Measurements from ENCODE around the gene ALCAM. TPM values are rescaled to one million over a fixed set of nuclear protein-coding genes. Genes with fewer than 3 reads are reported as not detected.
A peak's percentile ranks its signal among the peaks of the same experiment; 100 is the strongest.

Gene ALCAM
- total RNA-seq, 4 donors from 2014 or later: 16.8 to 62.0 (median 27.5) TPM

- H3K36me3 ChIP-seq: no peaks in the 10 kb centered on the region
- H3K4me3 ChIP-seq: no peak overlapping the region
- no peak overlapping the region for H3K27ac ChIP-seq
- no peak for ATAC-seq
- peaks cover 11% of the 10 kb centered on the region for H3K27me3 ChIP-seq
- H3K9me3 ChIP-seq: no peaks in the 10 kb centered on the region
- 67 to 75% methylated on average over 2 of the region's 2 CpGs for WGBS, 2 donors (ENCODE audit: low coverage in 1 of 2)
- H3K4me1 ChIP-seq: peaks cover 0 to 8% (median 0%) of the 10 kb centered on the region in 3 donors
- TF ChIP-seq POLR2AphosphoS5 (IDR thresholded peaks at IDR 0.05): no peak
Measured at GRCh38 chr3:105349684-105350387, 16.9 kb upstream of the ALCAM start.

- H3K9me3 ChIP-seq: no peaks in the 10 kb centered on the region
- H3K4me1 ChIP-seq: peaks cover 0 to 8% (median 0%) of the 10 kb centered on the region in 3 donors
- no peak overlapping the region for H3K27ac ChIP-seq
- no peaks in the 10 kb centered on the region for H3K36me3 ChIP-seq
- peaks cover 11% of the 10 kb centered on the region for H3K27me3 ChIP-seq
- 81 to 92% methylated on average over 2 of the region's 2 CpGs for WGBS, 2 donors (ENCODE audit: low coverage in 1 of 2)
- no peak overlapping the region for H3K4me3 ChIP-seq
- peak; percentile 16 for ATAC-seq
- TF ChIP-seq POLR2A (IDR thresholded peaks at IDR 0.05) (no peak), EP300 (IDR thresholded peaks at IDR 0.05) (no peak), POLR2AphosphoS5 (IDR thresholded peaks at IDR 0.05) (no peak)
- TF ChIP-seq, protein P1, sequence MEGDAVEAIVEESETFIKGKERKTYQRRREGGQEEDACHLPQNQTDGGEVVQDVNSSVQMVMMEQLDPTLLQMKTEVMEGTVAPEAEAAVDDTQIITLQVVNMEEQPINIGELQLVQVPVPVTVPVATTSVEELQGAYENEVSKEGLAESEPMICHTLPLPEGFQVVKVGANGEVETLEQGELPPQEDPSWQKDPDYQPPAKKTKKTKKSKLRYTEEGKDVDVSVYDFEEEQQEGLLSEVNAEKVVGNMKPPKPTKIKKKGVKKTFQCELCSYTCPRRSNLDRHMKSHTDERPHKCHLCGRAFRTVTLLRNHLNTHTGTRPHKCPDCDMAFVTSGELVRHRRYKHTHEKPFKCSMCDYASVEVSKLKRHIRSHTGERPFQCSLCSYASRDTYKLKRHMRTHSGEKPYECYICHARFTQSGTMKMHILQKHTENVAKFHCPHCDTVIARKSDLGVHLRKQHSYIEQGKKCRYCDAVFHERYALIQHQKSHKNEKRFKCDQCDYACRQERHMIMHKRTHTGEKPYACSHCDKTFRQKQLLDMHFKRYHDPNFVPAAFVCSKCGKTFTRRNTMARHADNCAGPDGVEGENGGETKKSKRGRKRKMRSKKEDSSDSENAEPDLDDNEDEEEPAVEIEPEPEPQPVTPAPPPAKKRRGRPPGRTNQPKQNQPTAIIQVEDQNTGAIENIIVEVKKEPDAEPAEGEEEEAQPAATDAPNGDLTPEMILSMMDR (IDR thresholded peaks at IDR 0.05): no peak
Measured at GRCh38 chr3:105351821-105352220, 14.9 kb upstream of the ALCAM start.

- TF ChIP-seq POLR2AphosphoS5 (IDR thresholded peaks at IDR 0.05) (no peak), EP300 (IDR thresholded peaks at IDR 0.05) (no peak), POLR2A (IDR thresholded peaks at IDR 0.05) (no peak)
- Histone ChIP-seq H3K4me1 (peaks cover 0 to 8% (median 0%) of the 10 kb centered on the region in 3 donors), H3K27ac (no peak overlapping the region), H3K9me3 (no peaks in the 10 kb centered on the region), H3K4me3 (no peak overlapping the region), H3K27me3 (peaks cover 11% of the 10 kb centered on the region), H3K36me3 (no peaks in the 10 kb centered on the region)
- 95 to 97% methylated on average over 4 of the region's 4 CpGs for WGBS, 2 donors (ENCODE audit: low coverage in 1 of 2)
- no peak for ATAC-seq
Measured at GRCh38 chr3:105352976-105353375, 13.7 kb upstream of the ALCAM start.

DNA sequence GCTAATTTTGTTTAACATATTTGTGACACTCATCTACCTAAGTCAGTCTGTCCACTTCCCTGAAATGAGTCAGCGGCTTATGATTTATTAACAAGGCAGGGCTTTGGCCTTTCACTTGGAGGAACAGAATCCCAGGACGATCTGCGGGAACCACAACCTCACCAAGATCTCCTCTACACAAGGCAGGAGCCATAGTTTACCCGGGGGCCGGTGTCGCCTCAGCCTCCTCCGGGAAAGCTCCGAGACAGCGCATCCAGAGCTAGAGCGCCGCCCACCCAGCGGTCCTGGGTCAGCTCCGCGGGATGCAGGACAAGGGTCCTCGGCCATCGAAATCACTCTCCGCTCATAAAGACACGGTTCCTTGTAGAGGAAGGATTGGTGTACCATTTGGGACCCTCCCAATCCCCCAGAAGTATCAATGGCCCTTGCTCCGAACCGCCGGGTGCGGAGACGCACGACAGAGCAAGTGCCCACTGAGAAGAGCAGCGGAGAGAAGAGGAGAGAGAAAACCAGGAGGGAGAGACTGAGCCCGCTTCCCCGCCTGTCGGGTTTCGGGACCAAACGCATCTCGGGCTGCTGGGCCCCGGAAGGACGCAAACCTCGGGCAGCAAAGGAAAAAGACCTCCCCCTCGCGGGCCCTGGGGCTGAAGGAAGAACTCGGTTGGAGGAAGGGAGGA is 13.1 kb upstream of the ALCAM start:
- no peaks in the 10 kb centered on the region for H3K36me3 ChIP-seq
- 23 to 43% methylated on average over 9 to 19 of the region's 37 CpGs for WGBS, 2 donors (ENCODE audit: low coverage in 1 of 2)
- H3K9me3 ChIP-seq: no peaks in the 10 kb centered on the region
- peak overlapping the region in 1 of 4 donors; percentile 24 for H3K27ac ChIP-seq
- TF ChIP-seq, protein P1 (IDR thresholded peaks at IDR 0.05): no peak
- TF ChIP-seq EP300 (IDR thresholded peaks at IDR 0.05) (no peak), POLR2AphosphoS5 (IDR thresholded peaks at IDR 0.05) (no peak), POLR2A (IDR thresholded peaks at IDR 0.05) (no peak)
- peaks cover 11% of the 10 kb centered on the region for H3K27me3 ChIP-seq
- H3K4me3 ChIP-seq: peak overlapping the region; percentile 2 to 41
- ATAC-seq: peak; percentile 22
- H3K4me1 ChIP-seq: peaks cover 0 to 8% (median 0%) of the 10 kb centered on the region in 3 donors

DNA sequence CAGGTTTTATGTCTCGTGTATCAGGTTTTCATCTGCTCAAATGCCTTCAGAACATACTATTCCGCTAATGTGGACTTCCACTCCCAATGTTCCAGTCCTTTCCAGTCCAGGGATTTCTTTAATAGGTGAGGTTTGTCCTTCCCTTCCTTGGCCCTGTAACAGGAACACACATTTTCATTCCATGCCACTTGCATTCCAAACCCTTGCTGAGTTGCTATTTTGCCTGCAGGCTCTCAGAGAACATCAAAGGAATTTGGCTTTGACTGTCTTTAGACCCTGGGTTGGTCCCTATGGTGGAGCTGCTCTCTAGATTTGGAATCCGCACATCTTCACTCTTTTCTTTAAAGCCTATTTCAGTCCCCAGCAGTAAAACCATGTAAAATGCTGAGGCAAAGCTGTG is 12.3 kb upstream of the ALCAM start:
- H3K4me3 ChIP-seq: no peak overlapping the region
- ATAC-seq: no peak

More for the DNA sequence above, 12.3 kb upstream of the ALCAM start:
- no peak overlapping the region for H3K27ac ChIP-seq
- TF ChIP-seq POLR2A (IDR thresholded peaks at IDR 0.05): no peak
- TF ChIP-seq, protein P1 (IDR thresholded peaks at IDR 0.05): no peak
- TF ChIP-seq POLR2AphosphoS5 (IDR thresholded peaks at IDR 0.05): no peak
- TF ChIP-seq EP300 (IDR thresholded peaks at IDR 0.05): no peak
- 78 to 100% methylated on average over 1 to 2 of the region's 3 CpGs for WGBS, 2 donors (ENCODE audit: low coverage in 1 of 2)
- H3K27me3 ChIP-seq: peaks cover 11% of the 10 kb centered on the region
- H3K9me3 ChIP-seq: no peaks in the 10 kb centered on the region
- no peaks in the 10 kb centered on the region for H3K36me3 ChIP-seq
- H3K4me1 ChIP-seq: peaks cover 0 to 8% (median 0%) of the 10 kb centered on the region in 3 donors
